Activated CD4-positive, alpha-beta T cell treated with anti-CD3 and anti-CD28 coated beads for 36 hours (primary cell): ENCODE results near the gene KCNE5. TPM values are rescaled to one million over a fixed set of nuclear protein-coding genes. Genes with fewer than 3 reads are reported as not detected.
"Not testable (repeated sequence)": the region's sequence is repeated elsewhere in the genome, so short reads cannot be mapped to it uniquely, and the experiment has no call there.

ENCODE experiments used
- ATAC-seq: fragments of 200-7000 bp; cut with Tn5 transposase; one replicate; pipeline ENCODE4 v1.10.0; 2021; ENCODE audit warnings: mild to moderate bottlenecking, moderate library complexity
- CTCF ChIA-PET: fragments of 350-600 bp; sonication (Branson Sonifier 250); formaldehyde crosslinking; loops from one replicate; lab custom pipeline; 2021; ENCODE audit warnings: antibody characterized with exemption; lab: Charles Lee
- POLR2A ChIA-PET: fragments of 350-600 bp; sonication (Branson Sonifier 250); formaldehyde crosslinking; loops from one replicate; lab custom pipeline; 2021; ENCODE audit warnings: antibody characterized with exemption, inconsistent platforms; lab: Charles Lee
- DNase-seq: peaks from one replicate; pipeline ENCODE4 v3.0.0-alpha.2; 2020
- H3K27ac Mint-ChIP-seq: one replicate; pipeline ENCODE4 v1.8.0; 2021; ENCODE audit warnings: mixed read lengths
- H3K27me3 Mint-ChIP-seq: one replicate; pipeline ENCODE4 v1.8.0; 2021; ENCODE audit warnings: mixed read lengths
- H3K36me3 Mint-ChIP-seq: one replicate; pipeline ENCODE4 v1.8.0; 2021; ENCODE audit warnings: low read depth, mixed read lengths
- H3K4me1 Mint-ChIP-seq: one replicate; pipeline ENCODE4 v1.8.0; 2021; ENCODE audit warnings: mixed read lengths
- H3K4me3 Mint-ChIP-seq: one replicate; pipeline ENCODE4 v1.8.0; 2021; ENCODE audit warnings: mild to moderate bottlenecking, moderate library complexity, mixed read lengths
- H3K9me3 Mint-ChIP-seq: one replicate; pipeline ENCODE4 v1.8.0; 2021; ENCODE audit warnings: low read depth, mixed read lengths
- intact Hi-C, 2 experiments: fragments of 100-400 bp; cut with DNase I in 1 of 2; cut with micrococcal nuclease in 1 of 2; formaldehyde crosslinking; loops; one replicate each; pipeline versions ENCODE4 v1.14.2 to v1.15.1; 2022 to 2024; cut with DNase I, micrococcal nuclease
- total RNA-seq, 2 experiments: library from RNA; stranded (reverse); gene quantifications; one replicate each; pipeline ENCODE4 v1.2.3, GENCODE V29; 2021

The KCNE5 gene
- under 1 TPM; 0.21 to 0.35 TPM for total RNA-seq

- ATAC-seq (no peak), DNase-seq (no peak)
- Mint-ChIP-seq H3K9me3 (no peaks in the 10 kb centered on the region), H3K27me3 (no peaks in the 10 kb centered on the region), H3K4me1 (no peaks in the 10 kb centered on the region), H3K36me3 (no peaks in the 10 kb centered on the region), H3K4me3 (no peak within 1 kb of the TSS), H3K27ac (no peak within 1 kb of the TSS)
- intact Hi-C loops = loop anchor here in 1 of 2 experiments (10.0 kb wide), 1 partner anchor 260 kb away; no protein-coding TSS in a partner anchor
- ChIA-PET POLR2A (no interaction called here), CTCF (no interaction called here)
Observed at GRCh38 chrX:109624641-109625616, at the start of gene KCNE5. KCNE5 (minus strand) TSS chrX:109625172; CDS start chrX:109625020, 152 bp downstream.

DNA sequence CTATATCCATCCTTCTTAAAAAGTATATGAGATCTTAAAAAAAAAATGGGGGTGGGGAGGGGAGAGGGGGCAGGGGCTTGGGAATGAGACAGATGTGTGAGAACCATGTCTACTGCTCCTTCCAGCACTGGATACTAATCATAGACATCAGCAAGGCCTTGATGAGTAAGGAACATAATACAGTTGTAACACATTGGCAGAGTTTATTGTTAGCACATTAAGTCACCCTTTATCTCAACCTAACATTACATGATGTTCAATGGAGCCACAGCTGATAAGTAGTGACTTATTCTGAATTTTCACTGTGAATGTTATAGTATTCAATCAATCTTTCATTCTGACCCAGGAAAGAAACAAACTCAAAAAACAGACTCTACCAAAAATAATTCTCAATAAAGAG lies 47.3 kb upstream of the KCNE5 start:
- DNase-seq (no peak), ATAC-seq (no peak)
- ChIA-PET POLR2A (no interaction called here), CTCF (no interaction called here)
- no peak overlapping the region for H3K27ac Mint-ChIP-seq
- H3K27me3 Mint-ChIP-seq = no peaks in the 10 kb centered on the region
- H3K4me1 Mint-ChIP-seq = no peaks in the 10 kb centered on the region
- H3K9me3 Mint-ChIP-seq = no peaks in the 10 kb centered on the region
- peaks cover 31% of the 10 kb centered on the region for H3K36me3 Mint-ChIP-seq
- H3K4me3 Mint-ChIP-seq = no peak overlapping the region
- intact Hi-C loops = no loop called here

GRCh38 chrX:109671170-109671569 lies 46.2 kb upstream of the KCNE5 start:
- ATAC-seq = not testable (repeated sequence)

DNA sequence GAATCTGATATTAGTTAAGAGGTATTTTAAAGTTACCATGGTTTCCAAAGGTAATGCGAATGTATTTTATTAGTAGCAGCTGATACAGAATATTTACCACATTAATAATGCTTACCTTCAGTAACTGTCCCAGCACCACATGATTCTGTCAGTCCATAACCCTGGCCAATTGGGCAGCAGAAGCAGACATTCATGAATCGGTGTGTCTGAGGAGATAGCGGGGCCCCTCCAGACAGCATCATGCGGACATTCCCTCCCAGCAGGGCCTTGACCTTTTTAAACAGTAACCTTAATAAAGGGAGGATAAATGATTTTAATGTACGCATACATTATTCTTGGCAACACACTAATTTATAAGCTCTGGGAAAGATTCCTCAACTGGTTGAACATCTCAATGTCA lies 43.0 kb upstream of the KCNE5 start:
- Mint-ChIP-seq H3K9me3 (no peaks in the 10 kb centered on the region), H3K4me1 (no peaks in the 10 kb centered on the region), H3K36me3 (peaks cover 39% of the 10 kb centered on the region), H3K4me3 (no peak overlapping the region), H3K27me3 (no peaks in the 10 kb centered on the region), H3K27ac (no peak overlapping the region)
- CTCF ChIA-PET = no interaction called here
- intact Hi-C loops = no loop called here
- no peak for DNase-seq
- no peak for ATAC-seq
- POLR2A ChIA-PET = no interaction called here

More at GRCh38 chrX:109671170-109671569, 46.2 kb upstream of the KCNE5 start:
- H3K9me3 Mint-ChIP-seq, H3K4me1 Mint-ChIP-seq, DNase-seq, intact Hi-C loops, H3K4me3 Mint-ChIP-seq, POLR2A ChIA-PET, H3K27ac Mint-ChIP-seq, CTCF ChIA-PET, H3K27me3 Mint-ChIP-seq: not testable (repeated sequence)
- peaks cover 31% of the 10 kb centered on the region for H3K36me3 Mint-ChIP-seq

- DNase-seq (no peak), ATAC-seq (no peak)
- Mint-ChIP-seq H3K36me3 (peaks cover 61% of the 10 kb centered on the region), H3K27ac (no peak overlapping the region), H3K9me3 (peaks cover 10% of the 10 kb centered on the region), H3K4me3 (no peak overlapping the region), H3K4me1 (peaks cover 2% of the 10 kb centered on the region), H3K27me3 (no peaks in the 10 kb centered on the region)
- ChIA-PET CTCF (no interaction called here), POLR2A (no interaction called here)
- intact Hi-C loops = no loop called here
Observed at GRCh38 chrX:109660435-109661143, 35.6 kb upstream of the KCNE5 start.

GRCh38 chrX:109658391-109658790 lies 33.4 kb upstream of the KCNE5 start:
- H3K9me3 Mint-ChIP-seq = peaks cover 11% of the 10 kb centered on the region
- H3K36me3 Mint-ChIP-seq = peaks cover 64% of the 10 kb centered on the region
- no peak for DNase-seq
- POLR2A ChIA-PET = no interaction called here
- H3K4me3 Mint-ChIP-seq = no peak overlapping the region
- H3K4me1 Mint-ChIP-seq = peaks cover 2% of the 10 kb centered on the region
- CTCF ChIA-PET = no interaction called here
- peak overlapping the region; percentile 6 for H3K27ac Mint-ChIP-seq
- no peak for ATAC-seq
- no peaks in the 10 kb centered on the region for H3K27me3 Mint-ChIP-seq
- intact Hi-C loops = no loop called here

DNA sequence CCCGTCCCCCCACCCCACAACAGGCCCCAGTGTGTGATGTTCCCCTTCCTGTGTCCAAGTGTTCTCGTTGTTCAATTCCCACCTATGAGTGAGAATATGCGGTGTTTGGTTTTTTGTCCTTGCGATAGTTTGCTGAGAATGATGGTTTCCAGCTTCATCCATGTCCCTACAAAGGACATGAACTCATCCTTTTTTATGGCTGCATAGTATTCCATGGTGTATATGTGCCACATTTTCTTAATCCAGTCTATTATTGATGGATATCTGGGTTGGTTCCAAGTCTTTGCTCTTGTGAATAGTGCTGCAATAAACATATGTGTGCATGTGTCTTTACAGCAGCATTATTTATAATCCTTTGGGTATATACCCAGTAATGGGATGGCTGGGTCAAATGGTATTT lies 32.4 kb upstream of the KCNE5 start:
- POLR2A ChIA-PET, H3K27ac Mint-ChIP-seq, DNase-seq, intact Hi-C loops, H3K4me3 Mint-ChIP-seq, H3K27me3 Mint-ChIP-seq, CTCF ChIA-PET, H3K4me1 Mint-ChIP-seq, ATAC-seq: not testable (repeated sequence)
- Mint-ChIP-seq H3K9me3 (peaks cover 11% of the 10 kb centered on the region), H3K36me3 (peaks cover 59% of the 10 kb centered on the region)

GRCh38 chrX:109656774-109657173 lies 31.8 kb upstream of the KCNE5 start:
- Mint-ChIP-seq H3K4me1 (peaks cover 2% of the 10 kb centered on the region), H3K4me3 (no peak overlapping the region), H3K27me3 (no peaks in the 10 kb centered on the region), H3K36me3 (peaks cover 55% of the 10 kb centered on the region), H3K9me3 (peaks cover 11% of the 10 kb centered on the region), H3K27ac (no peak overlapping the region)
- POLR2A ChIA-PET = no interaction called here
- no peak for DNase-seq
- intact Hi-C loops = no loop called here
- CTCF ChIA-PET = no interaction called here
- ATAC-seq = no peak

GRCh38 chrX:109655502-109656201 lies 30.7 kb upstream of the KCNE5 start:
- DNase-seq = no peak
- ChIA-PET CTCF (interaction anchor here (0.5 to 1.2 kb wide), 2 partner anchors 21 to 33 kb away, joined by 3 to 5 read pairs; no protein-coding TSS in a partner anchor), POLR2A (no interaction called here)
- intact Hi-C loops = no loop called here
- no peak for ATAC-seq
- no peaks in the 10 kb centered on the region for H3K27me3 Mint-ChIP-seq
- H3K36me3 Mint-ChIP-seq = peaks cover 51% of the 10 kb centered on the region
- peaks cover under 1% of the 10 kb centered on the region for H3K4me1 Mint-ChIP-seq
- no peak overlapping the region for H3K4me3 Mint-ChIP-seq
- peaks cover 11% of the 10 kb centered on the region for H3K9me3 Mint-ChIP-seq
- no peak overlapping the region for H3K27ac Mint-ChIP-seq

- ATAC-seq (no peak), DNase-seq (no peak)
- Mint-ChIP-seq H3K4me1 (no peaks in the 10 kb centered on the region), H3K36me3 (peaks cover 41% of the 10 kb centered on the region), H3K9me3 (peaks cover 11% of the 10 kb centered on the region), H3K27ac (no peak overlapping the region), H3K4me3 (no peak overlapping the region), H3K27me3 (no peaks in the 10 kb centered on the region)
- ChIA-PET CTCF (interaction anchor here (1.2 kb wide), 1 partner anchor 20 kb away, joined by 5 read pairs; no protein-coding TSS in a partner anchor), POLR2A (no interaction called here)
- intact Hi-C loops = no loop called here
Observed at GRCh38 chrX:109654516-109655109, 29.6 kb upstream of the KCNE5 start.

DNA sequence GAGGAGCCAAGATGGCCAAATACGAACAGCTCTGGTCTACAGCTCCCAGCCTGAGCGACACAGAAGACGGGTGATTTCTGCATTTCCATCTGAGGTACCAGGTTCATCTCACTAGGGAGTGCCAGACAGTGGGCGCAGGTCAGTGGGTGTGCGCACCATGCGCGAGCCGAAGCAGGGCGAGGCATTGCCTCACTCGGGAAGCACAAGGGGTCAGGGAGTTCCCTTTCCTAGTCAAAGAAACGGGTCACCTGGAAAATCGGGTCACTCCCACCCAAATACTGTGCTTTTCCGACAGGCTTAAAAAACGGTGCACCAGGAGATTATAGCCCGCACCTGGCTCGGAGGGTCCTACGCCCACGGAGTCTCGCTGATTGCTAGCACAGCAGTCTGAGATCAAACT lies 19.7 kb upstream of the KCNE5 start:
- POLR2A ChIA-PET, H3K4me1 Mint-ChIP-seq, CTCF ChIA-PET, DNase-seq, H3K4me3 Mint-ChIP-seq, intact Hi-C loops, H3K27ac Mint-ChIP-seq, H3K9me3 Mint-ChIP-seq, ATAC-seq, H3K36me3 Mint-ChIP-seq, H3K27me3 Mint-ChIP-seq: not testable (repeated sequence)
